Endothelial cell of umbilical vein (primary cell): ENCODE measurements around the gene RMDN2. TPM values are rescaled to one million over a fixed set of nuclear protein-coding genes. Genes with fewer than 3 reads are reported as not detected.

Experiments
- BruUV-seq: library from RNA; stranded (reverse); fragments of 400-500 nt; replicated peaks from 2 replicates; lab custom pipeline; 2021; lab: Mats Ljungman, UMichigan
- CTCF ChIA-PET: fragments of 300-600, 350-600 bp; sonication (Branson Sonifier 250); formaldehyde crosslinking; loops from one replicate; lab custom pipeline; 2021; ENCODE audit warnings: antibody characterized with exemption, inconsistent platforms; lab: Charles Lee
- POLR2A ChIA-PET: fragments of 300-600, 350-600 bp; sonication (Branson Sonifier 250); formaldehyde crosslinking; loops from one replicate; lab custom pipeline; 2021; ENCODE audit warnings: antibody characterized with exemption, inconsistent platforms; lab: Charles Lee
- DNase-seq: peaks from one replicate; pipeline ENCODE4 v3.0.0-alpha.2; 2011; ENCODE audit warnings: low read depth, low spot score
- FAIRE-seq: peaks from 2 replicates; lab custom pipeline; 2011; peaks lifted over from hg19 to GRCh38; lab: Jason Lieb, UNC
- H2AFZ ChIP-seq: 2 replicates; pipeline ENCODE4 v1.6.0; 2012; ENCODE audit warnings: low read depth, low read length, control low read depth, inconsistent platforms
- H3K27ac ChIP-seq: 2 replicates; pipeline ENCODE4 v1.5.1; 2011; ENCODE audit warnings: low read depth, mild to moderate bottlenecking, control low read depth, low read length, moderate library complexity; ENCODE audit not compliant: insufficient read depth
- H3K27me3 ChIP-seq, 2 experiments: 2 replicates each; pipeline versions ENCODE4 v1.6.0 to v1.6.1; 2011; ENCODE audit warnings: low read length in 2 of 2, mixed read lengths in 1 of 2; ENCODE audit not compliant: control insufficient read depth in 2 of 2, insufficient read depth in 2 of 2
- H3K36me3 ChIP-seq, 2 experiments: 2 replicates in 1 of 2; 3 replicates in 1 of 2; pipeline ENCODE4 v1.5.1; 2011; ENCODE audit warnings: low read length in 2 of 2, mild to moderate bottlenecking in 1 of 2, moderate library complexity in 1 of 2; ENCODE audit not compliant: control insufficient read depth in 2 of 2, insufficient read depth in 2 of 2; ENCODE audit errors: extremely low read depth in 1 of 2
- H3K4me1 ChIP-seq: 3 replicates; pipeline ENCODE4 v1.5.1; 2011; ENCODE audit warnings: mild to moderate bottlenecking, low read length; ENCODE audit not compliant: control insufficient read depth, insufficient read depth; ENCODE audit errors: extremely low read depth
- H3K4me2 ChIP-seq: 2 replicates; pipeline ENCODE4 v1.6.1; 2011; ENCODE audit warnings: low read length, control low read depth, mixed read lengths; ENCODE audit not compliant: insufficient read depth
- H3K4me3 ChIP-seq, 3 experiments: fragments of 200-600 bp in 1 of 3; sonication (generic), shearing (Covaris generic) in 1 of 3; replicated peaks in 1 of 3; 2 replicates each; pipeline ENCODE4 v1.5.1; 2011 to 2016; ENCODE audit warnings: control low read depth in 3 of 3, low read length in 3 of 3, mild to moderate bottlenecking in 2 of 3, inconsistent platforms in 1 of 3, low read depth in 1 of 3, moderate library complexity in 1 of 3; ENCODE audit not compliant: insufficient read depth in 1 of 3
- H3K79me2 ChIP-seq: 2 replicates; pipeline ENCODE4 v1.6.0; 2012; ENCODE audit warnings: low read length, inconsistent platforms; ENCODE audit not compliant: control insufficient read depth, insufficient read depth
- H3K9ac ChIP-seq: replicated peaks from 2 replicates; pipeline ENCODE3; 2011; ENCODE audit warnings: low read length, control low read depth; ENCODE audit not compliant: insufficient read depth; ENCODE audit errors: extremely low read depth
- H3K9me1 ChIP-seq: replicated peaks from 3 replicates; pipeline ENCODE4 v1.6.0; 2011; ENCODE audit warnings: mild to moderate bottlenecking, low read length; ENCODE audit not compliant: control insufficient read depth, insufficient read depth; ENCODE audit errors: extremely low read depth
- H3K9me3 ChIP-seq: replicated peaks from 2 replicates; pipeline ENCODE4 v1.5.1; 2012; ENCODE audit warnings: low read length, inconsistent platforms; ENCODE audit not compliant: control insufficient read depth, insufficient read depth
- H4K20me1 ChIP-seq: replicated peaks from 2 replicates; pipeline ENCODE3; 2011; ENCODE audit warnings: mild to moderate bottlenecking, low read length; ENCODE audit not compliant: control insufficient read depth, insufficient read depth; ENCODE audit errors: extremely low read depth
- EZH2 ChIP-seq: IDR thresholded peaks from 2 replicates; pipeline ENCODE4 v1.6.1; 2012; ENCODE audit warnings: borderline replicate concordance, low read depth, mild to moderate bottlenecking, moderate library complexity, low read length, inconsistent platforms; ENCODE audit not compliant: severe bottlenecking
- FOS ChIP-seq: IDR thresholded peaks from 2 replicates; pipeline ENCODE4 v1.6.1; 2011; ENCODE audit warnings: mild to moderate bottlenecking, low read length, moderate library complexity, borderline replicate concordance; ENCODE audit not compliant: insufficient read depth
- GATA2 ChIP-seq: IDR thresholded peaks from 2 replicates; pipeline ENCODE4 v1.7.0; 2011; ENCODE audit warnings: low read depth, mild to moderate bottlenecking, moderate library complexity, mixed read lengths, low read length; ENCODE audit not compliant: insufficient read length, insufficient read depth
- JUN ChIP-seq: IDR thresholded peaks from 2 replicates; pipeline ENCODE4 v1.6.1; 2011; ENCODE audit warnings: borderline replicate concordance, low read depth; ENCODE audit not compliant: insufficient read length, insufficient read depth
- MYC ChIP-seq: IDR thresholded peaks from one replicate; pipeline ENCODE4 v1.6.1; 2011; ENCODE audit warnings: mild to moderate bottlenecking, low read depth, low read length
- POLR2A ChIP-seq: IDR thresholded peaks from 2 replicates; pipeline ENCODE4 v1.6.1; 2012; ENCODE audit warnings: low read depth, mild to moderate bottlenecking, control low read depth, low read length
- POLR2AphosphoS5 ChIP-seq: IDR thresholded peaks from 2 replicates; pipeline ENCODE4 v1.6.1; 2012; ENCODE audit warnings: low read depth, mild to moderate bottlenecking, control low read depth, low read length, moderate library complexity; ENCODE audit not compliant: insufficient read depth
- dilution Hi-C: fragments of 300-500 bp; cut with MboI; formaldehyde crosslinking; loops from one replicate; pipeline ENCODE4 v1.15.0; 2019; ENCODE audit warnings: low sequenced_read_pairs; ENCODE audit not compliant: extremely low pct_ligation_motif_present
- intact Hi-C: fragments of 100-400 bp; cut with micrococcal nuclease; formaldehyde crosslinking; loops from one replicate; pipeline ENCODE4 v1.10.0; 2022
- polyA plus RNA-seq, 4 experiments: library from polyadenylated mRNA; depleted of rRNA in 3 of 4; stranded (reverse) in 3 of 4; unstranded in 1 of 4; fragments of >200 nt; gene quantifications; 2 replicates each; pipeline versions ENCODE4 v1.2.1 to v1.2.3, GENCODE V29; 2011 to 2012; ENCODE audit warnings: missing spikeins in 1 of 4
- total RNA-seq: library from RNA; stranded (reverse); gene quantifications from 2 replicates; pipeline ENCODE4 v1.2.3, GENCODE V29; 2021
- TF ChIP-seq, protein P1 (sequence below): IDR thresholded peaks from 2 replicates; pipeline ENCODE4 v1.6.1; 2011; ENCODE audit not compliant: insufficient read depth, insufficient read length
- TF ChIP-seq, protein P2 (sequence below), 2 donors: IDR thresholded peaks; 1 replicate in 1 of 2; 2 replicates in 1 of 2; pipeline ENCODE4 v1.5.1; 2011; ENCODE audit warnings: low read length in 2 of 2, mild to moderate bottlenecking in 2 of 2, moderate library complexity in 2 of 2, control low read depth in 1 of 2, inconsistent platforms in 1 of 2, low read depth in 1 of 2; ENCODE audit not compliant: insufficient read depth in 1 of 2; ENCODE audit errors: extremely low read depth in 1 of 2

RMDN2 gene
- total and polyA plus RNA-seq, 2 donors (not counting 3 experiments of a cell fraction or from before 2014, with no cell fraction given) = 0.97 to 2.8 TPM

DNA sequence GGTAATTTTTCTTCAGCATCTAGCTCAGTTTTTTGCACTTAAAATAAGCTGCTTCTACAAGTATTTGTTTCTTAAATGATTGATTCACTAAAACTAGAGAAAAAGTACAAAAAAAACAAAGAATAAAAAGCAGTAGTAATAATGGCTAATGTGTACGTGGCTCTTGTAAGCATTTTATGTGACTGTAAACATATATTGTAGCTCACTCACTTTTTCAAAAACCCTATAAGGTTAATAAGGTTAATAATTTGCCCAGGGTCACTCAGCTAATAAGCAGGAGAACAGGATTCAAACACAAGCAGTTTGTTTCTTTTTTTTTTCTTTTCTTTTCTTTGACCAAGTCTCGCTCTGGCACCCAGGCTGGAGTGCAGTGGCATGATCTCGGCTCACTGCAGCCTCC is 67.5 kb downstream of the RMDN2 start:
- Histone ChIP-seq H3K9me3 (no peaks in the 10 kb centered on the region), H3K4me2 (no peak overlapping the region), H3K27me3 (no peaks in the 10 kb centered on the region), H3K27ac (no peak overlapping the region), H3K4me3 (no peak overlapping the region), H3K4me1 (no peaks in the 10 kb centered on the region), H2AFZ (no peak overlapping the region), H3K79me2 (no peaks in the 10 kb centered on the region), H3K9me1 (no peaks in the 10 kb centered on the region), H3K36me3 (no peaks in the 10 kb centered on the region), H4K20me1 (no peaks in the 10 kb centered on the region), H3K9ac (no peak overlapping the region)
- TF ChIP-seq GATA2 (no peak), POLR2AphosphoS5 (no peak)
- TF ChIP-seq, protein P1, sequence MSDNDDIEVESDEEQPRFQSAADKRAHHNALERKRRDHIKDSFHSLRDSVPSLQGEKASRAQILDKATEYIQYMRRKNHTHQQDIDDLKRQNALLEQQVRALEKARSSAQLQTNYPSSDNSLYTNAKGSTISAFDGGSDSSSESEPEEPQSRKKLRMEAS = no peak
- dilution Hi-C loops (no loop called here), intact Hi-C loops (no loop called here)
- no TSS peak for BruUV-seq
- DNase-seq (no peak), FAIRE-seq (no peak)
- CTCF ChIA-PET = interaction anchor here (3.2 to 4.5 kb wide), 3 partner anchors 11 to 282 kb away, joined by 13 to 35 read pairs (median 17); no protein-coding TSS in a partner anchor
- POLR2A ChIA-PET = no interaction called here

DNA sequence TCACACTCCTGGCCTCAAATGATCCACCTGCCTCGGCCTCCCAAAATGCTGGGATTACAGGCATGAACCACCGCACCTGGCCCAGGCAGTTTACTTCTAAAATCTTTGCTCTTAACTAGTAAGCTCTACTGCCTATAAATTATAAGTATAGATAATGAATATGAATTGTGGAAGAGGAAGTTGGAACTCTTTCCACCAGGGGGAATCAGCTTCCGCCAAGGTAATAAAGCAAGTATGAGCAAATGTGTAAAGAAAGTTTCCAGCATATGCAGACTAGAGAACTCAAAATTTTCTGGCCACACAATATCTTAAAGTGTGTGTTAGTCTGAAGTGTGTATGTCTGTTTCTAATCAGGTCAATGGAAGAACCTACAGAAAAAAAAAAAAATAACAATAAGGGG is 68.1 kb downstream of the RMDN2 start:
- TF ChIP-seq GATA2 (no peak), FOS (no peak), JUN (no peak), MYC (no peak), POLR2A (no peak), EZH2 (no peak), POLR2AphosphoS5 (no peak)
- TF ChIP-seq, protein P1 = no peak
- TF ChIP-seq, protein P2, sequence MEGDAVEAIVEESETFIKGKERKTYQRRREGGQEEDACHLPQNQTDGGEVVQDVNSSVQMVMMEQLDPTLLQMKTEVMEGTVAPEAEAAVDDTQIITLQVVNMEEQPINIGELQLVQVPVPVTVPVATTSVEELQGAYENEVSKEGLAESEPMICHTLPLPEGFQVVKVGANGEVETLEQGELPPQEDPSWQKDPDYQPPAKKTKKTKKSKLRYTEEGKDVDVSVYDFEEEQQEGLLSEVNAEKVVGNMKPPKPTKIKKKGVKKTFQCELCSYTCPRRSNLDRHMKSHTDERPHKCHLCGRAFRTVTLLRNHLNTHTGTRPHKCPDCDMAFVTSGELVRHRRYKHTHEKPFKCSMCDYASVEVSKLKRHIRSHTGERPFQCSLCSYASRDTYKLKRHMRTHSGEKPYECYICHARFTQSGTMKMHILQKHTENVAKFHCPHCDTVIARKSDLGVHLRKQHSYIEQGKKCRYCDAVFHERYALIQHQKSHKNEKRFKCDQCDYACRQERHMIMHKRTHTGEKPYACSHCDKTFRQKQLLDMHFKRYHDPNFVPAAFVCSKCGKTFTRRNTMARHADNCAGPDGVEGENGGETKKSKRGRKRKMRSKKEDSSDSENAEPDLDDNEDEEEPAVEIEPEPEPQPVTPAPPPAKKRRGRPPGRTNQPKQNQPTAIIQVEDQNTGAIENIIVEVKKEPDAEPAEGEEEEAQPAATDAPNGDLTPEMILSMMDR (IDR thresholded peaks at IDR 0.05; ENCODE audit: extremely low read depth in 1 of 2, insufficient read depth in 1 of 2, low read depth in 1 of 2, low read length in 2 of 2) = no peak

More for the DNA sequence above, 68.1 kb downstream of the RMDN2 start:
- dilution Hi-C loops (no loop called here), intact Hi-C loops (no loop called here)
- Histone ChIP-seq H3K36me3 (no peaks in the 10 kb centered on the region), H3K27me3 (no peaks in the 10 kb centered on the region), H3K4me1 (no peaks in the 10 kb centered on the region), H3K4me3 (no peak overlapping the region), H3K9ac (no peak overlapping the region), H3K4me2 (no peak overlapping the region), H2AFZ (no peak overlapping the region), H3K9me3 (no peaks in the 10 kb centered on the region), H3K79me2 (no peaks in the 10 kb centered on the region), H4K20me1 (no peaks in the 10 kb centered on the region), H3K9me1 (no peaks in the 10 kb centered on the region), H3K27ac (no peak overlapping the region)
- CTCF ChIA-PET = interaction anchor here (3.2 to 4.5 kb wide), 3 partner anchors 11 to 282 kb away, joined by 13 to 35 read pairs (median 17); no protein-coding TSS in a partner anchor
- DNase-seq (no peak), FAIRE-seq (no peak)
- no TSS peak for BruUV-seq
- POLR2A ChIA-PET = no interaction called here
